AG04450 (cell line): ENCODE measurements around the gene CHI3L1. TPM values are rescaled to one million over a fixed set of nuclear protein-coding genes. Genes with fewer than 3 reads are reported as not detected.

ENCODE experiments used
- CTCF ChIA-PET: fragments of 300-600, 350-600 bp; formaldehyde crosslinking; extraction: SDS; loops from one replicate; lab custom pipeline; 2022; ENCODE audit warnings: antibody characterized with exemption, inconsistent platforms; lab: Charles Lee
- POLR2A ChIA-PET: fragments of 350-600 bp; formaldehyde crosslinking; extraction: SDS; loops from one replicate; lab custom pipeline; 2021; ENCODE audit warnings: antibody characterized with exemption, inconsistent platforms; lab: Yijun Ruan, JAX
- DNase-seq: peaks from one replicate; pipeline ENCODE4 v3.0.0-alpha.2; 2011; ENCODE audit warnings: low read depth, low spot score
- H3K27ac ChIP-seq: one replicate; pipeline ENCODE4 v1.5.1; 2012; ENCODE audit warnings: low read depth, low read length, control low read depth
- H3K27me3 ChIP-seq: one replicate; pipeline ENCODE4 v1.6.0; 2012; ENCODE audit warnings: low read length; ENCODE audit not compliant: control insufficient read depth, insufficient read depth
- H3K4me3 ChIP-seq: 2 replicates; pipeline ENCODE4 v1.5.1; 2011; ENCODE audit warnings: mild to moderate bottlenecking, low read depth, low read length, control low read depth
- H3K9me3 ChIP-seq: 2 replicates; pipeline ENCODE4 v1.5.1; 2012; ENCODE audit warnings: low read length; ENCODE audit not compliant: control insufficient read depth, insufficient read depth
- polyA plus RNA-seq: library from polyadenylated mRNA; depleted of rRNA; stranded (reverse); fragments of >200 nt; gene quantifications from 2 replicates; pipeline ENCODE4 v1.2.3, GENCODE V29; 2011
- TF ChIP-seq, protein P1 (sequence below): IDR thresholded peaks from 2 replicates; pipeline ENCODE4 v1.5.1; 2011; ENCODE audit warnings: low read depth, low read length, control low read depth, inconsistent platforms

CHI3L1 gene
- polyA plus RNA-seq, 1 experiment, result 6.4 TPM

GRCh38 chr1:203152158-203153034 lies 34.1 kb downstream of the CHI3L1 start:
- POLR2A ChIA-PET, result no interaction called here
- TF ChIP-seq, protein P1, sequence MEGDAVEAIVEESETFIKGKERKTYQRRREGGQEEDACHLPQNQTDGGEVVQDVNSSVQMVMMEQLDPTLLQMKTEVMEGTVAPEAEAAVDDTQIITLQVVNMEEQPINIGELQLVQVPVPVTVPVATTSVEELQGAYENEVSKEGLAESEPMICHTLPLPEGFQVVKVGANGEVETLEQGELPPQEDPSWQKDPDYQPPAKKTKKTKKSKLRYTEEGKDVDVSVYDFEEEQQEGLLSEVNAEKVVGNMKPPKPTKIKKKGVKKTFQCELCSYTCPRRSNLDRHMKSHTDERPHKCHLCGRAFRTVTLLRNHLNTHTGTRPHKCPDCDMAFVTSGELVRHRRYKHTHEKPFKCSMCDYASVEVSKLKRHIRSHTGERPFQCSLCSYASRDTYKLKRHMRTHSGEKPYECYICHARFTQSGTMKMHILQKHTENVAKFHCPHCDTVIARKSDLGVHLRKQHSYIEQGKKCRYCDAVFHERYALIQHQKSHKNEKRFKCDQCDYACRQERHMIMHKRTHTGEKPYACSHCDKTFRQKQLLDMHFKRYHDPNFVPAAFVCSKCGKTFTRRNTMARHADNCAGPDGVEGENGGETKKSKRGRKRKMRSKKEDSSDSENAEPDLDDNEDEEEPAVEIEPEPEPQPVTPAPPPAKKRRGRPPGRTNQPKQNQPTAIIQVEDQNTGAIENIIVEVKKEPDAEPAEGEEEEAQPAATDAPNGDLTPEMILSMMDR, result no peak
- Histone ChIP-seq H3K4me3 (no peak overlapping the region), H3K27ac (no peak overlapping the region), H3K27me3 (no peaks in the 10 kb centered on the region), H3K9me3 (no peaks in the 10 kb centered on the region)
- no peak for DNase-seq
- CTCF ChIA-PET, result interaction anchor here (0.9 to 1.9 kb wide), 4 partner anchors 20 to 113 kb away, joined by 3 to 7 read pairs (median 5); no protein-coding TSS in a partner anchor

- no peak overlapping the region for H3K27ac ChIP-seq
- no peak overlapping the region for H3K4me3 ChIP-seq
- H3K9me3 ChIP-seq, result no peaks in the 10 kb centered on the region
- ChIA-PET CTCF (interaction anchor here (0.9 to 1.9 kb wide), 5 partner anchors 20 to 112 kb away, joined by 3 to 7 read pairs (median 5); partner anchors contain the start of gene ADORA1), POLR2A (no interaction called here)
- TF ChIP-seq, protein P1, result no peak
- no peak for DNase-seq
- H3K27me3 ChIP-seq, result no peaks in the 10 kb centered on the region
These were observed 34.9 kb downstream of the CHI3L1 start for GRCh38 chr1:203151362-203152157.

DNA sequence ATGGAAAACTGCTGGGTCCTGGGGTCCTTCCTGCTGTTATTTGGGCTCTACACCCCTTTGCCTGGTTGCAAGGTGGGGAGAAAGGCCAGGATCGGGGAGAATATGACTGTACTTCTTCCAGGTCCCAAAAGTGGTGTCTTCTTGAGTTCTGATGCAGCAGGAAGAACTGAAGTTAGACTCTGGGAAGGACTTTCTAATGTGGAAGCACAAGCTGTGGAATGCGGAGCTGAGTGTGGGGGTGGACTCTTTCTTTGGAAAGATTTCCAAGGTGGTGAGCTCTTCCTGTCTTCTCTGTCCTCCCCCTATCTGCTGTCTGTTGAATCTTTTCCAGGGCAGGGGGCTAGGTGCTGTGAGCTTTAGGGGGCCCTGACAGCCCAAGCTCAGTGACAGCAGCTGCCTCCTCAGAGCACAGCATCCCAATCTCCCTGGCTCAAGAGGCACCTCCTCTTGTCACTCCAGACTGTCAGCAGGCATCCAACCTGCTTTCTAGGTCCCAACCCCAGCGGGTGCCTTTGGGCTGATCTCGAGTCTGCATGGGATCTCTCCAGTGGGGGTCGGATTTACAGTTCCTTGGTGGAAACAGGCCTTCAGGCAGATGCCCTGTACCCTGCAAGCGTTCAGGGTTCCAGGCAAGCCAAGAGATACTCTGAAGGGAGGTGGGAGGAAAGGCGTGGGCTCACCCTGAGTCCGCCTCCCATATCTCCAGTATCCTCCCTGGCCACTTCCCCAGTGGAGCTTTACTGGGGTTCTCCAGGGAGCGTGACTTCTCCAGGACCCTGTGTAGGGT lies 35.8 kb downstream of the CHI3L1 start:
- ChIA-PET POLR2A (no interaction called here), CTCF (interaction anchor here (0.7 to 1.8 kb wide), 4 partner anchors 21 to 66 kb away, joined by 3 to 7 read pairs (median 4); partner anchors contain the start of gene ADORA1)

DNA sequence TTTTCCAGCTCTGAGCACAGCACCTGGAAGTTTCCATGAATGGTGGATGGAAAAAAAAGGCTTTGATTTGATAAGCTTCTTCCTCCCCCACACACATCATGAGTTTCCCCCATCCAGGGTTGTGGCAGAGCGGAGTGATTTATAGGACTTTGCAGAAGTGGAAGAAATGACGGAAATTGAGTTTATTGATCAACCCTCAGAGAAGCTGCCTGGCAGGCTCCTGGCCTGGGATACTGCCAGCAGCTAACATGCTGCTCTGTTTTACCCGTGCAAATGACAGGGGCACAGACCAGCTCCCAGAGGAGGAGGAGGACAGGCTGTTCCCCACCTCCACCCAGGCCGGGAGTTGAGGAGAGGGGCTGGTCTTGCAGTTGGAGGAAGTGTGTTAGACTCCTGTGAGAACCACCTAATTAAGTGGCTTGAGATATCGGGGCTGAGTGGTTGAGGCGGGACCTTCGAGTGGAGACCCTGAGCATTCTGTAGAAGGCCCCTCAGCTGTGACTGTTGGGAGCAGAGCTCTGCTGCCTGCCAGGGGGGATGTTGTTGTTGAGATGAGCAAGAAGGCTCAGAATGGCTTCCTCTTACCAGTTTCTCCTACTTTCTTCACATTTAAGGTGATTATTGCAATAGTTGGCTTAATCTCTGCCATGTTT lies 37.2 kb downstream of the CHI3L1 start:
- Histone ChIP-seq H3K27ac (no peak overlapping the region), H3K27me3 (no peaks in the 10 kb centered on the region), H3K9me3 (no peaks in the 10 kb centered on the region), H3K4me3 (no peak overlapping the region)
- DNase-seq, result no peak
- ChIA-PET CTCF (interaction anchor here (0.8 to 2.9 kb wide), 3 partner anchors 21 to 31 kb away, joined by 3 to 11 read pairs (median 6); no protein-coding TSS in a partner anchor), POLR2A (interaction anchor here (0.5 kb wide), 1 partner anchor 53 kb away, joined by 3 read pairs; no protein-coding TSS in a partner anchor)
- TF ChIP-seq, protein P1, result no peak

More for the DNA sequence above, 35.8 kb downstream of the CHI3L1 start:
- no peaks in the 10 kb centered on the region for H3K27me3 ChIP-seq
- H3K9me3 ChIP-seq, result no peaks in the 10 kb centered on the region
- no peak overlapping the region for H3K4me3 ChIP-seq
- DNase-seq, result no peak
- TF ChIP-seq, protein P1, result no peak
- no peak overlapping the region for H3K27ac ChIP-seq
